Measurements from ENCODE around the gene CPED1.
"Not testable (repeated sequence)": the region's sequence is repeated elsewhere in the genome, so short reads cannot be mapped to it uniquely, and the experiment has no call there.

The CPED1 gene

DNA sequence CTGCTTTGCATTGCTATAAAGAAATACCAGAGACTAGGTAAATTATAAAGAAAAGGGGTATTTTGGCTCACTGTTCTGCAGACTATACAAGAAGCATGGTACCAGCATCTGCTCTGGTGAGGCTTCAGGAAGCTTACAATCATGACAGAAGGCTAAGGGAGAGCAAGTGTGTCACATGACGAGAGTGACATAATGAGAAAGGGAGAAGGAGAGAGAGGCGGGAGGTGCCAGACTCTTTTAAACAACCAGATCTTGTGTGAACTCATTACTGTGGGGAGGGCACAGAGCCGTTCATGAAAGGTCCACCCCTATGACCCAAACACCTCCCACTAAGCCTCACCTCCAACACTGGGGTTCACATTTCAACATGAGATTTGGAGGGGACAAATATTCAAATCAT, 281.3 kb downstream of the CPED1 start:
- DNase-seq = no peak

DNA sequence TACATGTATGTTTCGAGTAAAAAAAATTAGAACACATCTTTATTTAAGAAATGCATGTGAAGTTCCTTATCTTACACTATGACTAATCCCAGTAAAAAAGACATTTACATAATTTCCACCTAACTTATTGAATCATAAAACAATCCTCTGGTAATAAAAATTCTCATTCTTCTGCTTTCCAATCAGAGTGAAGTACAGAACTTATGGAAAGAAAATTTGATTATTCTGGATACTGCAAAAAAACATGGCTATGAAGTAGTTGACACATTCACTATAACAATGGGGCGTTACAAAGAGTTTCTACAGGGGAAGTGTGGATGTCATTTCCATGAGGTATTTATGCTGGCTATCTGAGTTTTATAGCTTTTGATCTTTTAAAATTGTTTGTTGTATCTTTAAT, 282.6 kb downstream of the CPED1 start:
- DNase-seq = no peak

DNA sequence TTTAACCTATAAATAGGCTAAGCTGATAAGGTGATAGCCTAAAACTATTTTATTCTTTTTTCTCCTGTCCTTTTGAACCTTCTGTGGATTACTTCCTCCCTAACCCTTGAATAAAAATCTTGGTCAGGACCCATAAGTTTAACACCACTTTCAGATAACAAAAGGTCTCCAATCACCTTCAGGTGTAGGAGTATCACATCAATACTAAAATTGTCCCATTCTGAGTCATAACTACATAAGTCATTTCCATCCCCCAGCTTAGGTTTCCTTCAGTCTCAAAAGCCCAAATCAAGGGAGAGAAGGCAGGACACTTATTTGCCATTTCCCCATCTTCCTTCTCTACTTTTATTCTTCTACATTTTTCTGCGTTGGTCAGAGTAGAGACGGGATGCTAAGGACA, 283.4 kb downstream of the CPED1 start:
- DNase-seq = no peak

DNA sequence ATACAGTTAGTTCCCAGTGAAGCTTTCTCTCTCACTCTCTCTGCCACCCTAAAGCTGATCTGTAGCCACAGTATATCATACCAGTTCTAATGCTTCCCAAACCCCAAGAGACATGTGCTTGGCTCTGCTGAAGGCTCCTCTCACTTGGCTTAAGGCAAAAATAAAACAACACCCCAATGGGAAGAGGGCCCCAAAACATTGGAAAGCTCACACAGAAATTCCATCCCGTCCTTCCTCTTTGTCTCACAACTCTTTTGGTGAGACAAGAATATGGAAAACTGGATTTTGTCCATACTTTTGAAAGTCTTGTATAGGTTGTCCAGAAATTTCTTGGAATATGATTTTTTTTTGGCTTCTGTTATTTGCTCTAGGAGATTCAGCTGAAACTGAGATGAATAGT, 284.2 kb downstream of the CPED1 start:
- no peak for DNase-seq

DNA sequence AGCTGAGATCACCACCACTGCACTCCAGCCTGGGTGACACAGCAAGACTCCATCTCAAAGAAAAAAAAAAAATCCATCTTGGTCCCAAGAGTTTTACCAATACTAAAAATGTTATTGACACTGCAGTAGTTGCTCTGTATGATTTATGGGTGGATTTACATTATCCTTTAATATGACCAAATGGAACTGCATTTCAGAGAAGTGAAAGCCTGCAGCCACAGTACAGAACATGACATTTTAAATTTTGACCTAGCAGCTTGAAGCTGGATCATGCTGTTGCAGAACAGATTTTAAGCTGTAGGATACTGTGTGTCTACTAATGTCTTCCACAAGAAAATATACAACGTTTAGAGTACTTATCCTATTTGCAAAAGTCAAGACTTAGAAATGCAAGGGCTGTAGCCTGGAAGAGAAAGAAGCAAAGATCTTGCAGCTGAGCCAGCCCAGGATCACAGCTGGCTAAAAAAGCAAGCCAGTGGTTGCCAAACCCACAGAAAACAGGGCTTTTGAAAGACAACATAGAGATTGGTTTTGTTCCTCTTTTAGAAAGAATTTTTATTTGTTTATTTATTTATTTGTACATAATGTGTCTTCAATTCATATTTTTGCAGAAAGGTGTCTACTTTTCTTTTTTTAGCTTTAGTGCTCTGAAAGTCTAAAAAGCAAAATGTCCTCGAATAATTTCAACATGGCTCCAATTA, 285.1 kb downstream of the CPED1 start:
- DNase-seq = no peak

DNA sequence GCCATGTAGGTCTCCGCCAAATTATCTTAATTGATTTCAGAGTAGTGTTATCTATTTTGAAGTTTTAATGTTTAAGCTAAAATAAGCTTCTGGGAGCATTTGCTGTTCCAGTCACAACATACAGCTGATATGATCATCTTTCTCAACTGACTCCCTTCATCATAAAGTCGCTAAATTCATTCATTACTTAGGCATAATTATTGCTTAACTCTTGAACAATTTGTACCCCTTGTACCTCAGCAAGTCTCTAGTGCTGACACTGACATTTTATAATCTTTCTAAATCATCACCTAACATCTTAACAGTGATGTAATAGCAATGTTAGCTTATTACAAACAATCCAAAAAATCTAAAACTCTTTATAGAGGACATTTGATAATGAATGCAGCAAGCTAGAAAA, 286.0 kb downstream of the CPED1 start:
- DNase-seq = no peak

DNA sequence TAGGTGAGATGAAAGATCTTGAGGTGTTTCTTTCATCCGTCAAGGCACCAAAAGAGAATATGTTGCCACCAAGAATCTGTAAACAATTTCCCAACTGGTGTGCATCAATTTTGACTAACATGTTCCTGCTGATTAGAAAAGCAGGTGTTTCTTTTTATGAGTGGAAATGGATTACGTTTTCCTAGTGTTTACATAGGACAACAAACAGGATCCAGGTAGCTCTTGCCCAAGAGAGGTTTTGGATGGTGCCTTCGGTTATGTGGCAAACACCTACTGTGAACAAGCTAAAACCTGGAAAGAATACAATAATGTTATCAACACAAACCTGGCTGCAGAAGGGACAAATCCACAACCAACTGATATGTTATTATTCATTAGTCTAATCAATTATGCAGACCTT, 286.7 kb downstream of the CPED1 start:
- DNase-seq = no peak

DNA sequence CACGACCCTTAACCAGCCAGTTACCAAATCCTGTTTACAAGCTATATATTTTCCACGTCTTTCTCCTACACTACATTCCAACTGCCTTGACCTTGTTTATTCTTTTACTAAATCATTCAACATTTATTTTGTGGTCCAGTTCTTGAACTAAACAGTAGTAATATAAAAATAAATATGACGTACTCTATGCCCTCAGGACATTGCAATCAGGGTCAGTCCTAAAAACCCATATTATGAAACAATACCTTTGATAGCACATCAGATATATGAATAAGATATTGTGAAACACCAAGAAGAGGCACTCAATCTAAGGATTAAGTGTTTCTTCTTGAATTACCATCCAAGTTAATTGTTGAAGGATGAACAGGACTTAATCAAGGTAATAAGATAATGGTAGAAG, 287.8 kb downstream of the CPED1 start:
- DNase-seq = no peak

DNA sequence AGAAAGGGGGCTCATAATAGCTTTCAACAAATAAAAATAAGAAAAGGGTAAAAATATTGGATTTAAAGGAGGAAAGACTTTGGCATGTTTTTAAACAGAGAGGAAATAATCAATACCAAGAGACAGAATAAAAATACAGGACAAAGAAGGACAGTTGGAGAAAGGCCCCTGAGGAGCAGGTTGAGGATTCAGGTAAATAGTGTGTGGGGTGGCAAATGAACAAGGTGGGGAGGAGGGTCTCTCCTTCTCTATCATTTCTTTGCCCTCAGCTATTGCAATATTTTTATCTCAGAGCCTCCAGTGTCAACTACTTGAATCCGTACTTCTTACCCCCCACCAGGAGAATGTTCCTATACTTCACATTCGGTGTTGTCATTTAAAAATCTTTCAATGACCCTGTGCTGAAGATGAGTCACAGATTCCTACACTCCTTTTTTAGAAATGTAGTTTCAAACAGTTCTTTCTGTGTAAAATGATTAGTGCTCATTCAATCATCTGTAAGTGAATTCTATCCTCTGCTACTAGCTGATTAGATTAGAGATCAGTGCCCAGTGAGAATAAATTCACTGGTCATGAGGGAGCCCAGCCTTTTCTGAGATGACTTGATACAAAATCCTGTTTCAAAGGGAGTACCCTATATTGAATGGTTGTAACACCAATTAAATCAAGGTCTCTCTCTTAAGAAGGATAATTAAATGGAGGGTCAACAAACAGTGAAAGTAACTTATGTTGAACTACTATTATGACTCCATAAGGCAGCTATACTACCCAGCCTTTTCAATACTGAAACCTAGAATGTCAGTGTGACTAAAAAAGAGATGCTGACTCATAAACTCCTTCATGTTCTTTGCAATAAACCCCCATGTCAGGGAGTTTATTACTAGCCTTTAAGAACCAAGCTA, 289.9 kb downstream of the CPED1 start:
- no peak for DNase-seq

DNA sequence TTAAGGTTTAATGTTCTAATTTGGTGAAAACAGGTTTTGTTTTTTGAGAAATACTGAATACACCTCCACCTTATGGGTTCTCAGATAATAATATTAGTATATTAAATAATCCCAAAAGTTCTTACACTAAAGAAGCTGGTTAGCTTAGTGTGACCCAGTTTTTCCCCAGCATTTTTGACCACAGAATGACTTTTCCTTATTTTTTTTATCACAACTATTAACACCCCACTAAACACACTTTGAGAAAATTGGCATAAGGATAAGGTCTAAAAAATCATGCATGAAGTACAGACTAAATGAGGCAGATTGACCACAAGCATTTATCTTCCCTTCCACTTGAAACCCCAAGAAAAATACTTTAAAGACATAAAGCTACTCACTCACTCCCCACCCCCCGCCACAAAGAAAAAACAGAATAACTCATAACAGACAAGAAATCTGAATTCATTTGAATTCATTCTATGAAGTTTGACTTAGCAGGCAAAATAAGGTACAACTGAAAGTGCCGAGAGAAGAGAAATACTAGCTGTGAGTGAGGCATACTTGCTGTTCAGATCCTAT, 290.6 kb downstream of the CPED1 start:
- no peak for DNase-seq

DNA sequence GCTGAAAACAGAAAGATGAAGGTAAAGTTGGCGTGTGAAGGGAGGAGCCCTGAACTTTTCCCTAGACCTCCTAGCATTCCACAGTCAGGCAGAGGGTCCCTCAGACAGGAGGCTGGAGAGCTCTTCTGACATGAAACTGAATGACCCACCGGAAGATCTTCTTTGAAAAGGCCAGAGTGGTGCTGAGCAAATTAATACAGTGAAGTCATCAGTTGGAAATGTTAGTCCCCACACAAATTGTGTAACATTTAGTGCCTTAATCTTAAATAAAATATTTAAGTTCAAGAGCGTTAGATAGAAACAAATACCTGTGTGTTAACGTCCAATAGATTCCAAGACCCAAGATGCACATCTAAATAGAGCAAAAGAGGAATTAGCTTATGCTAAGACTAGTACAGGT, 291.3 kb downstream of the CPED1 start:
- no peak for DNase-seq

DNA sequence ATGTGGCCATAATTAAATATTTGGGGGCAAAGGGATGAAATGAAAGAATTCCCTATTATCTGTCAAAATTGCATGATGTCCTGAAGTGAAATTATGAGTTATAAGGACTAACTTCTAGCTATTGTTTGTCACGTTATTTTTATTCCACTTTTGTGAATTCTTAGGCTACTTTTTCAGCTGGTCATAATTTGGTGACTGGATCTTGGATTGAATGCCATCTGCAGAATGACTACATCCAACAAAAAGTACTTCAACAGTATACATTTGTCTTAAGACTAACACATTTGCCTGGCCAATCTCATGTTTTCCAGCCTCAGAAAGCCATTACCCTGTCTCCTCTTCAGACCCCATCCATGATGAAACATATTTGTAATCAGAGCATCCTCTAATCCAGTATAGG, 292.1 kb downstream of the CPED1 start:
- DNase-seq = no peak

DNA sequence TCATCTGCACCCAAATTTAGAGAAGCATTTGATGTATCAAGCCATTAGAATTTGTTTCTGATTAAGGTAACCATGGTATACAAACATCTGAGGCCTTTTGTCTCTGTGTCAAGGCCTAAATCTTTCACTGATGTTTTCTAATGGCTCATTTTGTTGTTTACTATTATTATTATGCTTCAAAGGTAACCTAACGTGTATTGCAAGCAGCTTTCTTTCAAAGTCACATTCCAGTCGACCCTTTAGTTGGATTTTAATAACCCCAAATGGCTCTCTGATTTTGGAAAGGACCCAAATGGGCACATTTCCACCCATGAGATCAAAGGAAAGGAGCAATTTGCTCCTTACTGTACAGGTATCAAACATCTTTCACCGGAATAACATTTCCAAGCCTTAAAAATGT, 293.6 kb downstream of the CPED1 start:
- no peak for DNase-seq

DNA sequence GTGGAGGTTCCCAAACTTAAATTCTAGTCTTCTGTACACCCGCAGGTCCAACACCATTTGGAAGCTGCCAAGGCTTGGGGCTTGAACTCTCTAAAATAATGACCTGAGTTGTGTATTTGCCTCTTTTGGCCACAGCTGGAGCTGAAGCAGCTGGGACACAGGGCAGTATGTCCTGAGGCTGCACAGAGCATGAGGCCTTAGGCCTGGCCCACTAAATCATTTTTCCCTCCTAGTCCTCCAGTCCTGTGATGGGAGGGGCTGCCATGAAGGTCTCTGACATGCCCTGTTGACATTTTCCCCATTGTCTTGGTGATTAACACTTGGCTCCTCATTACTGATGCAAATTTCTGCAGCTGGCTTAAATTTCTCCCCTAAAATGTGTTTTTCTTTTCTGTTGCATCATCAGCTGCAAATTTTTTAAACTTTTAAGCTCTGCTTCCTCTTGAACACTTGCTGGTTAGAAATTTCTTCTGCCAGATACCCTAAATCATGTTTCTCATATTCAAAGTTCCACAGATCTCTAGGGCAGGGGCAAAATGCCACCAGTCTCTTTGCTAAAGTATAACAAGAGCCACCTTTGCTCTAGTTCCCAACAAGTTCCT, 296.7 kb downstream of the CPED1 start:
- no peak for DNase-seq

DNA sequence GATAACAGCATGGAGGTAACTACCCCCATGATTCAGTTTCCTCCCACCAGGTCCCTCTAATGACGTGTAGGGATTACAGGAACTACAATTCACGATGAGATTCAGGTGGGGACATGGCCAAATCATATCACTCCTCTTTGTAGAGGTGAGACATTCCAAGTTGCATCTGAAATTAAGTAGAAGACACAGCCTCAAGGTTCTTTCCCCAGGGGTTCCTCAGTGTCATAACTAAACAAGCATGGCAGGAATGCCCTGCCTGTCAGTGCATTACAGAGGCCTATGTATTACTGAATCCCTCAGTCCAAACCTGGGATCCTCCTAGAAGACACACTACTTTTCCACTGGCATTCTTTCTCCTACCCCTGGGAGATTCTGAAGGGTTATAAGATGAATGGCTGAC, 297.7 kb downstream of the CPED1 start:
- no peak for DNase-seq

DNA sequence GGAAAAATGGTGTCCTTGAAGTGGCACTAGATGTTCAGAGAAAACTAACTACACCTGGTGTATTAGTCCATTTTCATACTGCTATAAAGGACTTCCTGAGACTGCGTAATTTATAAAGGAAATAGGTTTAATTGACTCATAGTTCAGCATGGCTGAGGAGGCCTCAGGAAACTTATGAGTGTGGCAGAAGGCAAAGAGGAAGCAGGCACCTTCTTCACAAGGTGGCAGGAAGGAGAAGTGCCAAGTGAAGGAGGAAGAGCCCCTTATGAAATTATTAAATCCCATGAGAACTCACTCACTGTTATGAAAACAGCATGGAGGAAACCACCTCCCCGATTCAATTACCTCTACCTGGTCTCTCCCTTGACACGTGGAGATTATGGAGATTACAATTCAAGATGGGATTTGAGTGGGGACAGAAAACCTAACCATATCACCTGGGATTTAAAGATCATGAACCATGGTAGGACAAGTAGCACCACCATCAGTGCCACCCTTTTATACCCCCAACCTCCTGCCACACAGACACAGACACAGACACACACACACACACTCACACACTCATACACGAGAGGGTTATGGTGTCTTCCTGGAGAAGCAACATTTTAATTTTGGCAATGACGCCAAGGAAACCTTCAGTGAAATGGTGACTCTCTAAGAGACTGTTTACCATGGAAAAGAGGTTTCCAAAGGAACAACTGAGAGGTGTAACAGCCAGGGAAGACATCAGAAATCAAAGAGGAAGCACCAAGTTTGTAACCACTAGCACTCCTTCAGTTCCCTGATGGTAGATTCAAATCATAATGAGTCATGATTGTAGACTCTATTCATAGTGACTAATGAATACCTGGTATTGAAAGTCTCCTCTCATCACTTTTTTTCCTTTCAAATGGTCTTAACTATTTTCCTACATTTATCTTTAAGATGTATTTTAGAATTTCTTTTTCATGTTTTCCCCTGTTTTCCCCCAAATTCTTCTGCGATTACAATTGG, 298.5 kb downstream of the CPED1 start:
- peak; percentile 7 for DNase-seq

DNA sequence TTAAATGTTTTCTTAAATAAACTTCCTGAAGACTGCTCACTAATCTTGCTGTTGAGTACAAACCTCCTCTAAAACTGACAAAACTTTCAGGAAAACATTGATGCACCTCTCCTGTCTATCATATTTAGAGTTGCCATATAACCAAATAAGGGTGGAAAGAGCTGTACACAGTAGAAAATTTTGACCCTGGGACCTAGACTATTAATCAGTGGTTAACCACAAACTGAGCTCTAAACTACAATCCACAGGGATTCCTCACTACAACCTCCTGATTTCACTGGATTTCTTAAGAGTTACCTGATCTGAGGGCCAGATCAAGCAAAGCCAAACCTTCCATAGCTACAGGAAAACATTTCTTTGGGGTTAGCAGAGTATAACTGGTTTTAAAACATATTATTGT, 300.4 kb downstream of the CPED1 start:
- DNase-seq = no peak

DNA sequence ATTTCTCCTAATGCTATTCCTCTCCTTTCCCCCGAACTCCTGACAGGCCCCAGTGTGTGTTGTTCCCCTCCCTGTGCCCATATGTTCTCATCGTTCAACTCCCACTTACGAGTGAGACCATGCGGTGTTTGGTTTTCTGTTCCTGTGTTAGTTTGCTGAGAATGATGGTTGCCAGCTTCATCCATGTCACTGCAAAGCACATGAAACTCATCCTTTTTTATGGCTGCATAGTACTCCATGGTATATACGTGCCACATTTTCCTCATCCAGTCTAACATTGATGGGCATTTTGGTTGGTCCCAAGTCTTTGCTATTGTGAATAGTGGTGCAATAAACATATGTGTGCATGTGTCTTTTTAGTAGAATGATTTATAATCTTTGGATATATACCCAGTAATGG, 301.4 kb downstream of the CPED1 start:
- DNase-seq = not testable (repeated sequence)

DNA sequence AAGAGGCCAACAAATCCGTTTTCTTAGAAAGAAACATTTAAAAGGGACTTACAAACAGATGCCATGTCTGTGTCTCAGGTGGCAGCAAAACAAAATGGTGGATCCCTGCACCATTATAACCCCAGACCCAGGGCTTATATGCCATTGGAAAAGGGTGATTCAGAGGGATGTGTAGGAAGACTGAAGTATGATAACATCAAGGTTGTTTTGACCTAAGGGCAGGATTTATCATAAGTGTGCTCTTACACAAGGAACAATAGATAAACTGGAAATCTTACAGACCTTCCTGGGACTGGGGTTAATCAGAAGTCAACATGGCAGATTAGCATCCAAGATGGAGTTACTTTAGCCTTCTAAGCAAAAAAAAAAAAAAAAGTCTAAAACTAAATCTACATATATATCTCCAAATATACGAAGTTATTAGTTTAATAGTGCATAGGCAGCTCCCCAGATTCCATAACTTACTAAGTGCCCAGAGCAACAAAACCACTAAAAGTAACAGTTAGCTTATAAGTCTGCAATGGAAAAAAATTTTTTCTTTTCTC, 306.0 kb downstream of the CPED1 start:
- DNase-seq = no peak

DNA sequence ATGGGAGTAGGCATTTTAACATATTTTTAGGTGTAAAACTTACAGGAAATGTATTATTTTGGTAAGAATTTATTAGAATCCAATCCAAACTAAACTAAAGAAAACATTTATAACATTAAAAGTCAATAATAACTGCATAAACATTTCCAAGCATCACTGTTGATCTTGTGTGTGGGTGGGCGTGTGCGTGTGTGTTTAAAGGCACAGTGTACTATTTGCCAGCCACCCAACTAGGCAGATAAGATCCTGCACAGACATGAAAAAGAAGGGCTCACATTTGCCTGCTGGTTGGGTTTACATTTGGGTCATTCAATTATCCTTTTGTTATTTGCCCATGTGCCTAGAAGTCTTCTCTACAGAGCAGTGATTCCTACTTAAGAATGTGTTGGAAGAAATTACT, 309.3 kb downstream of the CPED1 start:
- no peak for DNase-seq

DNA sequence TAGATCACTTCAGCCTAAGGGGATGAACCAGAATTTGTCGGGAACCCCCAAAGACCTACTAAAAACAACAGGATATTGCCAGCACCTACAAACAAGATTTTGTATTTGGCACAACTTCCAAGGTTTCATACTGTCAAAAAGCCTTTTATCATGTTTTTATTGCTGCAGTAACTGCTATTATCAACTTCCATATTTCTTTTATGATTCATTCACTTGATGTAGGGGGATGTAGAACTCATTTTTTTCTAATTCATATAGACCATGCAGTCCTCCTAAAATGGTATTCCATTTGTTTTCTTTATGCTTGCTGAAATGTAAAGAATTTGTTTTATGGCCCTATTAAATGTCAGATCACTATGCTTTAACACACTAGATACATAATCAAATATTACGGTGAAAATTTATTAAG, 310.3 kb downstream of the CPED1 start:
- no peak for DNase-seq
